ENCODE results near the gene PLEKHG4B.
"Not testable (repeated sequence)": the region's sequence is repeated elsewhere in the genome, so short reads cannot be mapped to it uniquely, and the experiment has no call there.

Gene PLEKHG4B

GRCh38 chr5:94113-94892, 2.3 kb downstream of the PLEKHG4B start:
- DNase-seq (ENCODE audit: low read depth in 2 of 2): no peak

- no peak for DNase-seq (ENCODE audit: low read depth in 2 of 2)
These were observed 3.4 kb downstream of the PLEKHG4B start for GRCh38 chr5:95241-95980.

DNA sequence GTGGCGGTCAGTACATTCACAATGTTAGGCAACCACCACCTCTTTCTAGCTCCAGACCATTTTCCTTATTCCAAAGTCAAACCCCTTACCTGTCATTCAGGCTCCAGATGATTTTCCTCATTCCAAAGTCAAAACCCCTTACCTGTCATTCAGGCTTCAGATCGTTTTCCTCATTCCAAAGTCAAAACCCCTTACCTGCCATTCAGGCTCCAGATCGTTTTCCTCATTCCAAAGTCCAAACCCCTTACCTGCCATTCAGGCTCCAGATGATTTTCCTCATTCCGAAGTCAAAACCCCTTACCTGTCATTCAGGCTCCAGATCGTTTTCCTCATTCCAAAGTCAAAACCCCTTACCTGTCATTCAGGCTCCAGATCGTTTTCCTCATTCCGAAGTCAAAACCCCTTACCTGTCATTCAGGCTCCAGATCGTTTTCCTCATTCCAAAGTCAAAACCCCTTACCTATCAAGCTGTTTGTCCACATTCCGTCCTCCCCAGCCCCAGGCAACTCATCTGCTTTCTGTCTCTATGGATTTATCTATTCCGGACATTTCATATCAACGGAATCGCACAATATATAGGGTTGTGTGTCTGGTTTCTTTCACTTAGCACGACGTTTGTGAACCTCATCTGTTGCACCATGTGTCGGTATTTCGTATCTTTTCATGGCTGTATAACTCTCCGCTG, 5.2 kb downstream of the PLEKHG4B start:
- no peak for DNase-seq (ENCODE audit: low read depth in 2 of 2)

DNA sequence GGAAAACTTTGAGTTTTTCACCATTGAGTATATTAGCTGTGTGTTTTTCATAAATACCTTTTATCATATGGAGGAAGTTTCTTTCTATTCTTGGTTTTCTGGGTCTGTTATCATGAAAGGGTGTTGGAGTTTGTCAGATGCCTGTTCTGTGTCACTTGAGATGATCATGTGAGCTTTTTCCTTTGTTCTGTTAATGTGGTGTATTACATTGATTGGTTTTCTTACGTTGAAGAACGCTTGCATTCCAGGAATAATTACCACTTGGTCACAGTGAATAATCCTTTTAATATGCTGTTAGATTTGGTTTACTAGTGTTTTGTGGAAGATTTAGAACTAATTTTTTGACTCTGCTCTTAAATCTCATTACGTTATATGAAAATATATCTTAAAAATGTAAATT, 7.8 kb downstream of the PLEKHG4B start:
- DNase-seq (ENCODE audit: low read depth in 2 of 2): no peak

GRCh38 chr5:102411-103043, 10.6 kb downstream of the PLEKHG4B start:
- no peak for DNase-seq (ENCODE audit: low read depth in 2 of 2)

DNA sequence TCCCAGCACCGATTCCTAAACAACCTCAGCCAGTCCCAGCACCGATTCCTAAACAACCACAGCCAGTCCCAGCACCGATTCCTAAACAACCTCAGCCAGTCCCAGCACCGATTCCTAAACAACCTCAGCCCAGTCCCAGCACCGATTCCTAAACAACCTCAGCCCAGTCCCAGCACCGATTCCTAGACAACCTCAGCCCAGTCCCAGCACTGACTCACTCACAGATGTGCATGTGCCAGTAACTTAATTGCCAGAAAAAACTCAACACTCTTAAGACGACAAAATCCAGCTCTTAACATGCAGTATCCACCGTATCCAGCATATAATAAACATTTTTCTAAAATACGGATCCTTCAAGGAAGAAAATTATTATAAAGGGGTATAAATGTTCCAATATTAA, 12.1 kb downstream of the PLEKHG4B start:
- DNase-seq (ENCODE audit: low read depth in 2 of 2): not testable (repeated sequence)

DNA sequence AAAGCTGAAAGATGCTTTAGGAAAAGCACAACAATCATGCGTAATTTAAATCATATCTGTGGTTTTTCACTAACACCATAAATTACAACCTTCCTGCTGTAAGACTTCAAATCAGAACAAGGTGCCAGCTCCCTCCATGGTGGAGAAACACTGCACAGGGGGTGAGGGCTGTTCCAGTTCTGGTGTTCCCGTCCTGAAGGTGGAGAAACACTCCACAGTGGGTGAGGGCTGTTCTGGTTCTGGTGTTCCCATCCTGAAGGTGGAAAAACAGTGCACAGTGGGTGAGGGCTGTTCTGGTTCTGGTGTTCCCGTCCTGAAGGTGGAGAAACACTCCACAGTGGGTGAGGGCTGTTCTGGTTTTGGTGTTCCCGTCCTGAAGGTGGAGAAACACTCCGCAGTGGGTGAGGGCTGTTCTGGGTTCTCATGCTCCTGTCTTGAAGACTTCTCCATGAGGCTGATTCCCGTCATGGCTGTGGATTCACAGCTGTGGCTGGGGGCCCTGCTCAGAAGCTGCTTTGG, 12.9 kb downstream of the PLEKHG4B start:
- no peak for DNase-seq (ENCODE audit: low read depth in 2 of 2)

DNA sequence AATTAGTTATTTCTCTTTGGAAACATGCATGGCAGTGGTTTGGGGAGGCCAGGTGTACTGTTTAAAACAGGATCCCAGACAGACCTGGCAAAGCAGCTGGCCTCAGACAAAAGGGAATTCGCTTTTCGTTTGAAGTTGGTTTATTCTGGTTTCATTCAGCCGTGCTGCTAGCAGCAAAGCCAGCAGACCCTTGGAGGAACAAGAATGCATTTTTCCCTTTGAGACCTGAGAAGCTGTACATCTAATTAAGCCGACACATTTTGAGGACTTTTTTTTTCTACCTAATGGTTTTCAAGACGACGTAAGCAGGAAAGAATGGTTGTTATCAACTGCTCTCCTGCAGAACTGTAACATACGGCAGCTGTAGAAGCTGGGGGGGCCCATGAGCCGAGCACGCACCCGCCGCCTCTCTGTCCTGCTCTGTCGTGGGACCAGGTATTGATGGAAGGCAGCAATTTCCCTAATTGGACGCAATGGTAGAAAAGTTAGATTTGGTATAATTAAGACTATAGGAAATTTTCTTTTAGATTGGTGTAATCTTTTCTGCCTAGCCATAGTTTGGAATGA, 13.6 kb downstream of the PLEKHG4B start:
- no peak for DNase-seq (ENCODE audit: low read depth in 2 of 2)

GRCh38 chr5:106587-106986, 14.6 kb downstream of the PLEKHG4B start:
- no peak for DNase-seq (ENCODE audit: low read depth in 2 of 2)

GRCh38 chr5:107526-107925, 15.6 kb downstream of the PLEKHG4B start:
- no peak for DNase-seq (ENCODE audit: low read depth in 2 of 2)

GRCh38 chr5:109826-110225, 17.9 kb downstream of the PLEKHG4B start:
- no peak for DNase-seq (ENCODE audit: low read depth in 2 of 2)

DNA sequence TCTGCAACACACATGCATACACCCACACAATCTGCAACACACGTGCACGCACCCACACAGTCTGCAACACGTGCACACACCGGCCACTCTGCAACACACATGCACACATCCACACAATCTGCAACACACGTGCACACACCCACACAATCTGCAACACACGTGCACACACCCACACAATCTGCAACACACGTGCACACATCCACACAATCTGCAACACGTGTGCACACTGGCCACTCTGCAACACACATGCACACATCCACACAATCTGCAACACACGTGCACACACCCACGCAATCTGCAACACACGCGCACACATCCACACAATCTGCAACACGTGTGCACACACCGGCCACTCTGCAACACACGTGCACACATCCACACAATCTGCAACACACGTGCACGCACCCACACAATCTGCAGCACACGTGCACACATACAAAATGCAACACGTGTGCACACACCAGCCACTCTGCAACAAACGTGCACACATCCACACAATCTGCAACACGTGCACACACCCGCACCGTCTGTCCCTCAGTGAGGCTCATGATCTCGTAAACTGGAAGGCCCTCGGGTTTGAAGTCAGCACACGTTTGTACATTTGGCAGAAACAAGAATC, 18.4 kb downstream of the PLEKHG4B start:
- DNase-seq (ENCODE audit: low read depth in 2 of 2): no peak

GRCh38 chr5:111171-111570, 19.2 kb downstream of the PLEKHG4B start:
- no peak for DNase-seq (ENCODE audit: low read depth in 2 of 2)

DNA sequence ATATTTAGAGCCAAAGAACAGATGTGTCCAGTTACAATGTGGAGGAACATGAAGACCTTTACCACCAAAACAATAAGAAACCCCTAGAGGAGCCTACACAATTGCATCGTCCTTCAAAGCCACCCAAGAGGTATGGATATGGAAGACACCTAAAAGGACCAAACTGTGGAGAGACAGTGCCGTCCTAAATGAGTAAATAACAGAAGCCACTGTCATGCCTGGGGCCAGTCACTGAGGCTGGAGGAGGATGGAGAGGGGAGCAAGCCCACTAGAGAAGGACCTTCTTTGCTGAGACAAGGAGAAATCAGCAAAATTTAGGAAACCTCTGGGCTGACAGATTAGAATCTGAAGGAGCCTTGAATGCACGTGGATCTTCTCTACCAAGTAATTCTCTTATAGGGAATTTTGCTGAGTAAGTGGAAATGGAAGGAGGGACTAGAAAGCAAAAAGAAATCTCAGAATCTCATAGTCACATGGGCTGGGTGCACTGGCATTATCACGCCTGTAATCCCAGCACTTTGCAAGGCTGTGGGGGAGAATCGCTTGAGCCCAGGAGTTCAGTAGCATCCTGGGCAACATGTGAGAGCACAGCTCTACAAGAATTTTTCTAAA, 27.6 kb downstream of the PLEKHG4B start:
- no peak for DNase-seq (ENCODE audit: low read depth in 2 of 2)

DNA sequence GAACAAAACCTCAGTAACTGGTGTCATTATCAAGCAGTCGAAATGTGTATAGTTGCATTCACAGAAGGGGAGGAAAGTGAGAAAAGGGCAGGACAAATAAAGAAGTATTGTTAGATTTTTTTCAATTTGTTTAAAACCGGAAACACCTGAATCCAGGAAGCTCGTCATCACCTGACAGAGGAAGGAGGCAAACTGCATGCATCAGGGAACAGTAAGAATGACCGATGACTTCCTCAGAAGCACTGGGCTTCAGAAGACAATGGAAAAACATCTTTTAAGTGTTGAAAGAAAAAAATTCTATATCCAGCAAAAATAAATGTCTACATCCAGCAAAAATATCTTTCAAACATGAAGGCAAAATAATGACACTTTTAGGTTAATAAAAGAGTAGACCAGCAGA, 29.5 kb downstream of the PLEKHG4B start:
- DNase-seq (ENCODE audit: low read depth in 2 of 2): no peak

DNA sequence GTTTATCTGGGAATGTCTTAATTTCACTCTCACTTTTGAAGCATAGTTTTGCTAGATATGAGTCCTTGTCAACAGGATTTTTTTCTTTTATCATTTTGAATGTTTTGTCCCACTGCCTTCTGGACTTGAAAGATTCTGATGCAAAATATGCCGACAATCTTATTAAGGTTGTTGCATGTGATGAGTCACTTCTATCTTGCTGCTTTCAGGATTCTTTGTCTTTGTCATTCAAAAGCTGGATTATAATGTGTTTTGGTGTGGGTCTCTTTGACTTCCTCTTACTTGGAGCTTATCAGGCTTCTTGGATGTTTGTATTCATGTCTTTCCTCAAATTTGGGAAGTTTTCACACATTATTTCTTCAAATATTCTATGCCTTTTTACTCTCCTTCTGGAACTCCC, 33.8 kb downstream of the PLEKHG4B start:
- no peak for DNase-seq (ENCODE audit: low read depth in 2 of 2)

- DNase-seq (ENCODE audit: low read depth in 2 of 2): no peak
These were observed 34.8 kb downstream of the PLEKHG4B start for GRCh38 chr5:126806-127205.

DNA sequence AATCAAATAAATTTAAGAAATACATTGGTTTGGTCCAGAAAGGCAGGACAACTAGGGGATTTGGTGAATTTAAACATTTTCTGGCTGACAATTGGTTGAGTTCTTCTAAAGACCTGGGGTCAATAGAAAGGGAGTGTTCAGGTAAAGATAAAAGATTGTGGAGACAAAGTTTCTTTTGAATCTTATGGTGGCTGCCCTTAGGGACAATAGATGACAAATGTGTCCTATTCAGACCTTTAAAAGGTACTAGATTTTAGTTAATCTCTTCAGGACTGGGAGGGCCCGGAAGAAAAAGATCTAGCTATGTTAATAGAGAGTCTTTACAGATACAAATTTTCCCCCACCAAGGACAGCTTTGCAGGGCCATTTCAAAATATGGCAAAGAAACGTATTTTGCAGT, 35.9 kb downstream of the PLEKHG4B start:
- DNase-seq (ENCODE audit: low read depth in 2 of 2): no peak

- DNase-seq (ENCODE audit: low read depth in 2 of 2): no peak
These were observed 36.5 kb downstream of the PLEKHG4B start for GRCh38 chr5:128446-128845.

DNA sequence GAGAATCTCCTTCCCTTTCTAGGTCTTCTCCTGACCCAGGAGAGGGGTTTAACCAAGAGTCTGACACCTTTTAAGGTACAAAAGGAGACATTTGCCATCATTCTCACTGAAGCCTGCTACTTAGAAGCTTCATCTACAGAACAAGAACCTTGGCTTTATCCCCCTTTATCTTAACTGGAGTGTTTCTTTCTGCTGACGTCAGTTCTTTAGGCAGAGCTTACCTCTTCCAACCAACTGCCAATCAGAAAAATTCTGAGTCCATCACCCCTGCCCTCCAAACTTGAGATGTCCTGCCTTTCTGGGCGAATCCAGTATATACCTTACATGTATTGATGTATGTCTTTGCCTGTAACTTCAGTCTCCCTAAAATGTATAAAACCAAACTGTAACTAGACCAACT, 37.2 kb downstream of the PLEKHG4B start:
- no peak for DNase-seq (ENCODE audit: low read depth in 2 of 2)

DNA sequence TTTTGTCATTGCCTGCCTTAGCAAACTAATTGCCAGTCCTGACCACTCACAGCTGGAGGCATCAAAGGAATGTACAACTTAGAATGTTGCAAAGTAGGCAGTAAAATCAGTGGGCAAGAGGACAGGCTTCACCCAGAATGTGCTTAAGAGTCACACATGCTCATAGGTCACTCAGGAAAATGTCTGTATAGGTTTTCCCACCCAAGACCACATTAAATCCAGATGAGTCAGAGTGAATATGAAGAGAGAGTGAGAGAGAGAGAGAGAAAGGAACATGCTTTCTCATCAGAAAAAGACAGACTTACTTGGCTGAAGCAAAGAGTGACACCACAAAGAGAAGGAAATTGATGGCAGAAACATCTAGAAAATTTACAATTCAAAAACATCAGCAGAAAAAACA, 37.9 kb downstream of the PLEKHG4B start:
- no peak for DNase-seq (ENCODE audit: low read depth in 2 of 2)
